Liver (tissue), 9 donors: ENCODE measurements around the gene KLHL30. TPM values are rescaled to one million over a fixed set of nuclear protein-coding genes. Genes with fewer than 3 reads are reported as not detected.

Experiments used
- DNase-seq: peaks from one replicate; pipeline ENCODE4 v3.0.0-alpha.2; 2017; ENCODE audit warnings: low spot score
- H3K27ac ChIP-seq, 2 donors: one replicate each; pipeline ENCODE4 v1.7.0; 2013; ENCODE audit warnings: inconsistent platforms in 2 of 2, low read length in 2 of 2, control low read depth in 1 of 2, low read depth in 1 of 2, mild to moderate bottlenecking in 1 of 2
- H3K27me3 ChIP-seq, 4 donors: one replicate each; pipeline versions ENCODE4 v1.6.1 to v1.7.0; 2013; ENCODE audit warnings: low read length in 3 of 4, inconsistent platforms in 1 of 4, mild to moderate bottlenecking in 1 of 4, moderate library complexity in 1 of 4; ENCODE audit not compliant: control insufficient read depth in 4 of 4, insufficient read depth in 4 of 4
- H3K36me3 ChIP-seq, 4 donors: one replicate each; pipeline versions ENCODE4 v1.6.1 to v1.7.0; 2013; ENCODE audit warnings: low read length in 3 of 4, mild to moderate bottlenecking in 3 of 4, low read depth in 1 of 4, moderate library complexity in 1 of 4; ENCODE audit not compliant: control insufficient read depth in 4 of 4, insufficient read depth in 3 of 4
- H3K4me1 ChIP-seq, 4 donors: one replicate each; pipeline versions ENCODE4 v1.6.1 to v1.7.0; 2013; ENCODE audit warnings: low read length in 3 of 4, mild to moderate bottlenecking in 3 of 4, moderate library complexity in 1 of 4; ENCODE audit not compliant: control insufficient read depth in 4 of 4, insufficient read depth in 4 of 4
- H3K4me3 ChIP-seq, 3 donors: one replicate each; pipeline versions ENCODE4 v1.6.1 to v1.7.0; 2013; ENCODE audit warnings: low read length in 3 of 3, control low read depth in 1 of 3, low read depth in 1 of 3, mild to moderate bottlenecking in 1 of 3
- H3K9ac ChIP-seq, 2 donors: one replicate each; pipeline ENCODE4 v1.7.0; 2013; ENCODE audit warnings: low read length in 2 of 2, mild to moderate bottlenecking in 2 of 2, moderate library complexity in 2 of 2, control low read depth in 1 of 2, low read depth in 1 of 2
- H3K9me3 ChIP-seq, 4 donors: one replicate each; pipeline versions ENCODE4 v1.6.1 to v1.7.0; 2013; ENCODE audit warnings: low read length in 3 of 4; ENCODE audit not compliant: control insufficient read depth in 4 of 4
- EGR1 ChIP-seq, 2 donors: IDR thresholded peaks; 2 replicates each; pipeline ENCODE4 v1.6.1; 2016 to 2018; ENCODE audit warnings: antibody characterized with exemption in 2 of 2, low read depth in 2 of 2
- FOXA1 ChIP-seq: IDR thresholded peaks from 2 replicates; pipeline ENCODE4 v1.6.1; 2016; ENCODE audit warnings: antibody characterized with exemption
- FOXA2 ChIP-seq: IDR thresholded peaks from 2 replicates; pipeline ENCODE4 v1.6.1; 2016; ENCODE audit warnings: antibody characterized with exemption
- GABPA ChIP-seq, 2 donors: IDR thresholded peaks in 1 of 2; conservative IDR thresholded peaks in 1 of 2; 2 replicates each; pipeline ENCODE4 v1.6.1; 2016; ENCODE audit warnings: antibody characterized with exemption in 2 of 2, mild to moderate bottlenecking in 1 of 2, moderate library complexity in 1 of 2
- HNF4A ChIP-seq, 2 donors: conservative IDR thresholded peaks; 2 replicates each; pipeline ENCODE4 v1.6.1; 2016; ENCODE audit warnings: antibody characterized with exemption in 2 of 2, mild to moderate bottlenecking in 2 of 2
- JUND ChIP-seq, 2 donors: IDR thresholded peaks; 2 replicates each; pipeline ENCODE4 v1.6.1; 2016; ENCODE audit warnings: antibody characterized with exemption in 2 of 2
- MAX ChIP-seq: IDR thresholded peaks from 2 replicates; pipeline ENCODE4 v1.6.1; 2016; ENCODE audit warnings: antibody characterized with exemption
- NR2F2 ChIP-seq: IDR thresholded peaks from 2 replicates; pipeline ENCODE4 v1.6.1; 2016; ENCODE audit warnings: antibody characterized with exemption
- RAD21 ChIP-seq, 2 donors: IDR thresholded peaks; 2 replicates each; pipeline ENCODE4 v1.6.1; 2016; ENCODE audit warnings: antibody characterized with exemption in 2 of 2, mild to moderate bottlenecking in 2 of 2
- REST ChIP-seq: IDR thresholded peaks from 2 replicates; pipeline ENCODE4 v1.6.1; 2016; ENCODE audit warnings: antibody characterized with exemption, mild to moderate bottlenecking
- RXRA ChIP-seq, 2 donors: IDR thresholded peaks; 2 replicates each; pipeline ENCODE4 v1.6.1; 2017 to 2018; ENCODE audit warnings: antibody characterized with exemption in 2 of 2, mild to moderate bottlenecking in 1 of 2
- SP1 ChIP-seq: IDR thresholded peaks from 2 replicates; pipeline ENCODE4 v1.6.1; 2018; ENCODE audit warnings: antibody characterized with exemption, mild to moderate bottlenecking
- TAF1 ChIP-seq: conservative IDR thresholded peaks from 2 replicates; pipeline ENCODE4 v1.6.1; 2016; ENCODE audit warnings: antibody characterized with exemption, mild to moderate bottlenecking
- YY1 ChIP-seq: IDR thresholded peaks from 2 replicates; pipeline ENCODE4 v1.6.1; 2016; ENCODE audit warnings: antibody characterized with exemption, mild to moderate bottlenecking
- WGBS: extraction: QIAGEN DNeasy Blood & Tissue Kit; methylation state at CpG from one replicate; pipeline ENCODE4 v1.1.7; 2013; 5-methylcytosine and 5-hydroxymethylcytosine counted together
- polyA plus RNA-seq, 2 donors: library from polyadenylated mRNA; stranded (reverse) in 1 of 2; unstranded in 1 of 2; fragments of 200-250 nt in 1 of 2; fragments of >200 nt in 1 of 2; fragmentation: Nextera tagmentation in 1 of 2; extraction: Ambion mirVana in 1 of 2; gene quantifications; one replicate each; pipeline versions ENCODE4 v1.2.1 to v1.2.3, GENCODE V29; 2013 to 2015
- total RNA-seq, 2 donors: library from RNA; depleted of rRNA; stranded (reverse); fragments of >200 nt; gene quantifications; one replicate each; pipeline ENCODE4 v1.2.3, GENCODE V29; 2014
- TF ChIP-seq, protein P1 (sequence below): IDR thresholded peaks from 2 replicates; pipeline ENCODE4 v1.6.1; 2016; ENCODE audit warnings: antibody characterized with exemption
- TF ChIP-seq, protein P2 (sequence below): IDR thresholded peaks from 2 replicates; pipeline ENCODE4 v1.6.1; 2016; ENCODE audit warnings: antibody characterized with exemption
- TF ChIP-seq, protein P3 (sequence below): fragments of 150-350 bp; IDR thresholded peaks from 2 replicates; pipeline ENCODE4 v1.5.1; 2017; ENCODE audit warnings: improper control_type of control experiment, low read depth, low read length; ENCODE audit not compliant: missing input control
- donor health status: healthy.
- donor health status: healthy.
- donor health status: healthy.
- donor health status: healthy.
- donor health status: healthy.

Gene KLHL30
- total and polyA plus RNA-seq, 4 donors, result 0.05 to 0.08 TPM; not detected in 2

DNA sequence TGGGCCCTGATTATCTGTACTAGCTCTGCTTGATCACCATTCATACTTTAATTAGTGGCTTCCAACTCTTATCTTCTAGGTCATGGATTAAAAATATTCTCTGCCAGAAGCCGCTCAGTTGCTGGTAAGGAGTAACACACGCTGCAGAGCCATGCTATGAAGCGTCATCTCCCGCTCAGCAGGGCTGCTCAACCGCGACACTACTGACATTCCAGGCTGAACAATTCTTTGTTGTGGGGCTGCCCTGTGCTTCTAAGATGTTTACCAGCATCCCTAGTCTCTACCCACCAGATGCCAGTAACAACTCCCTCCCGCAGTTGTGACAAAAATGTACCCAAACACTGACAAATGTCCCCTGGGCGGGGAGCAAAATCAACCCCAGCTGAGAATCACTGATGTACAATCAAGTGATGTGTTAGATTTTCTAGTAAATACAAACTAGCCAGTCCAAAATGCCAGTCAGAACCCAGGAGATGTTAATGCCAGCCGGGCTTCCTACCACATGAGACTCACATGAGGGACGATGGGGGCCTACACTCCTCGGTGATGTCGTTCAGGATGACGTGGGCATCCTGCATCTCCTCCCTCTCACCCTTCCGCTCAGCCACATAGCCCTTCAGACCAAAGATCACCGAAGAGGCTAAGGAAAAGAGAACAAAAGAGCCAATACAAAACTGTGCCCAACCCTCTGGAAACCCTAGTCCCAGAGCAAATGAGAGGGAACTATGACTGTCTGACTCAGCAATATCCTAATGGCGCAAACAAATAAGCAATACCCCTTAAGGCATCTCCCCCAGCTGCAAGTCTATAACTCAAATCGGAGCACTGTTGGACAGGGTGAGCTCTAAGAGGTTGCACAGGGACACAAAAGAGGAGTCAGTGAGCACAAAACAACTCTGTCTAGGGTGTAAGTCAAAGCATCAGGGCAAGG lies 49.4 kb downstream of the KLHL30 start:
- Histone ChIP-seq H3K9ac (no peak overlapping the region), H3K4me3 (no peak overlapping the region), H3K36me3 (peaks cover 24 to 74% (median 60%) of the 10 kb centered on the region in 4 donors), H3K27me3 (no peaks in the 10 kb centered on the region), H3K9me3 (no peaks in the 10 kb centered on the region), H3K27ac (no peak overlapping the region), H3K4me1 (no peaks in the 10 kb centered on the region)
- TF ChIP-seq MAX (no peak), TAF1 (no peak), SP1 (no peak)
- 94% methylated on average over 17 of the region's 17 CpGs for WGBS
- DNase-seq, result no peak

- no peaks in the 10 kb centered on the region for H3K9me3 ChIP-seq
- H3K27ac ChIP-seq, result no peak overlapping the region
- H3K9ac ChIP-seq, result no peak overlapping the region
- WGBS, result 96% methylated on average over 2 of the region's 2 CpGs
- peaks cover 16 to 66% (median 48%) of the 10 kb centered on the region in 4 donors for H3K36me3 ChIP-seq
- TF ChIP-seq RAD21 (IDR thresholded peaks at IDR 0.05) (no peak), JUND (IDR thresholded peaks at IDR 0.05) (no peak), EGR1 (IDR thresholded peaks at IDR 0.05; ENCODE audit: low read depth in 2 of 2) (no peak), NR2F2 (no peak), FOXA2 (no peak), YY1 (no peak), SP1 (no peak), FOXA1 (no peak), MAX (no peak), REST (no peak), RXRA (IDR thresholded peaks at IDR 0.05) (no peak), GABPA (IDR thresholded peaks at IDR 0.05 in 1 of 2, conservative IDR thresholded peaks at IDR 0.05 in 1 of 2) (no peak), HNF4A (conservative IDR thresholded peaks at IDR 0.05) (no peak), TAF1 (no peak)
- TF ChIP-seq, protein P1, sequence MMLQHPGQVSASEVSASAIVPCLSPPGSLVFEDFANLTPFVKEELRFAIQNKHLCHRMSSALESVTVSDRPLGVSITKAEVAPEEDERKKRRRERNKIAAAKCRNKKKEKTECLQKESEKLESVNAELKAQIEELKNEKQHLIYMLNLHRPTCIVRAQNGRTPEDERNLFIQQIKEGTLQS, result no peak
- TF ChIP-seq, protein P2, sequence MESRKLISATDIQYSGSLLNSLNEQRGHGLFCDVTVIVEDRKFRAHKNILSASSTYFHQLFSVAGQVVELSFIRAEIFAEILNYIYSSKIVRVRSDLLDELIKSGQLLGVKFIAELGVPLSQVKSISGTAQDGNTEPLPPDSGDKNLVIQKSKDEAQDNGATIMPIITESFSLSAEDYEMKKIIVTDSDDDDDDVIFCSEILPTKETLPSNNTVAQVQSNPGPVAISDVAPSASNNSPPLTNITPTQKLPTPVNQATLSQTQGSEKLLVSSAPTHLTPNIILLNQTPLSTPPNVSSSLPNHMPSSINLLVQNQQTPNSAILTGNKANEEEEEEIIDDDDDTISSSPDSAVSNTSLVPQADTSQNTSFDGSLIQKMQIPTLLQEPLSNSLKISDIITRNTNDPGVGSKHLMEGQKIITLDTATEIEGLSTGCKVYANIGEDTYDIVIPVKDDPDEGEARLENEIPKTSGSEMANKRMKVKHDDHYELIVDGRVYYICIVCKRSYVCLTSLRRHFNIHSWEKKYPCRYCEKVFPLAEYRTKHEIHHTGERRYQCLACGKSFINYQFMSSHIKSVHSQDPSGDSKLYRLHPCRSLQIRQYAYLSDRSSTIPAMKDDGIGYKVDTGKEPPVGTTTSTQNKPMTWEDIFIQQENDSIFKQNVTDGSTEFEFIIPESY, result no peak
- TF ChIP-seq, protein P3, sequence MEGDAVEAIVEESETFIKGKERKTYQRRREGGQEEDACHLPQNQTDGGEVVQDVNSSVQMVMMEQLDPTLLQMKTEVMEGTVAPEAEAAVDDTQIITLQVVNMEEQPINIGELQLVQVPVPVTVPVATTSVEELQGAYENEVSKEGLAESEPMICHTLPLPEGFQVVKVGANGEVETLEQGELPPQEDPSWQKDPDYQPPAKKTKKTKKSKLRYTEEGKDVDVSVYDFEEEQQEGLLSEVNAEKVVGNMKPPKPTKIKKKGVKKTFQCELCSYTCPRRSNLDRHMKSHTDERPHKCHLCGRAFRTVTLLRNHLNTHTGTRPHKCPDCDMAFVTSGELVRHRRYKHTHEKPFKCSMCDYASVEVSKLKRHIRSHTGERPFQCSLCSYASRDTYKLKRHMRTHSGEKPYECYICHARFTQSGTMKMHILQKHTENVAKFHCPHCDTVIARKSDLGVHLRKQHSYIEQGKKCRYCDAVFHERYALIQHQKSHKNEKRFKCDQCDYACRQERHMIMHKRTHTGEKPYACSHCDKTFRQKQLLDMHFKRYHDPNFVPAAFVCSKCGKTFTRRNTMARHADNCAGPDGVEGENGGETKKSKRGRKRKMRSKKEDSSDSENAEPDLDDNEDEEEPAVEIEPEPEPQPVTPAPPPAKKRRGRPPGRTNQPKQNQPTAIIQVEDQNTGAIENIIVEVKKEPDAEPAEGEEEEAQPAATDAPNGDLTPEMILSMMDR, result no peak
- no peak overlapping the region for H3K4me3 ChIP-seq
- no peak for DNase-seq
- H3K4me1 ChIP-seq, result no peaks in the 10 kb centered on the region
- no peaks in the 10 kb centered on the region for H3K27me3 ChIP-seq
These were observed 52.0 kb downstream of the KLHL30 start for GRCh38 chr2:238190445-238190844.
